ENCODE data around the gene DTX3L. TPM values are rescaled to one million over a fixed set of nuclear protein-coding genes. Genes with fewer than 3 reads are reported as not detected.
A peak's percentile ranks its signal among the peaks of the same experiment; 100 is the strongest.

Gene DTX3L
- total RNA-seq (0.14 and 0.33 TPM in 2 replicates), polyA plus RNA-seq (0.04 and 0.22 TPM in 2 replicates)

DNA sequence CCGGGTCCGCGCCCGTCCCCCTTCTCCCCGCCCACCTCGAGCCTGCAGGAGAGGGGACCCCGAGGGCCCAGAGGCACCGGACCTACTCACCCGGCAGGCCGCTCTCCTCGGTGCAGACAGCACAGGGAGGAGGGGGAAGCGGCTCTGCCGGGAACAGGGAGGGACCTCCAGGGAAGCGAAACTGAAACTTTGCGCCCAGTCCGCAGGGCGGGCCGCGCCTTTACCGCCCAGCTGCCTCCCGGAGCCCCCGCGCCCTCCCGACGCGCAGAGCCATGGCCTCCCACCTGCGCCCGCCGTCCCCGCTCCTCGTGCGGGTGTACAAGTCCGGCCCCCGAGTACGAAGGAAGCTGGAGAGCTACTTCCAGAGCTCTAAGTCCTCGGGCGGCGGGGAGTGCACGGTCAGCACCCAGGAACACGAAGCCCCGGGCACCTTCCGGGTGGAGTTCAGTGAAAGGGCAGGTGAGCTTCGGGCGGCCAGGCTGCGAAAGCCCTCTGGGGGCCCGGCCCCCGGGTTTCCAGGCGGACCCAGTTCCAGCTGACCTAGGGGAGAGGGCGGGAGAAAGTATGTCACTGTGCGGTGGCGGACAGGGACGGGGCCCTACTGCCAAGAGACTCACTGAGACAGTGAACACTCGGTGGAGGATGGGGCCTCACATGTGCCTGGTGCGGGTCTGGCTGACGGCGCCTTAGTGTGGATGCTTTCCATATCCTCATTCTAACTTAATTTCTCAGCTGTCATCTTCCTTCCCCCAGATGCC lies at the start of gene DTX3L, which contains the start of gene PARP9:
DTX3L (plus strand) TSS at position 184 of the 758 bp plus-strand sequence; CDS start at position 273, 89 bp downstream.
PARP9 (minus strand) TSS at position 146 of the 758 bp plus-strand sequence. CDS start 4,680 bp downstream, outside the sequence.
- no peaks in the 10 kb centered on the region for H3K36me3 ChIP-seq
- no peak within 1 kb of the TSS for H3K27ac ChIP-seq
- peak; percentile 70 to 84 for DNase-seq (ENCODE audit: low read depth in 1 of 2, low spot score in 1 of 2)
- TF ChIP-seq, protein P1, sequence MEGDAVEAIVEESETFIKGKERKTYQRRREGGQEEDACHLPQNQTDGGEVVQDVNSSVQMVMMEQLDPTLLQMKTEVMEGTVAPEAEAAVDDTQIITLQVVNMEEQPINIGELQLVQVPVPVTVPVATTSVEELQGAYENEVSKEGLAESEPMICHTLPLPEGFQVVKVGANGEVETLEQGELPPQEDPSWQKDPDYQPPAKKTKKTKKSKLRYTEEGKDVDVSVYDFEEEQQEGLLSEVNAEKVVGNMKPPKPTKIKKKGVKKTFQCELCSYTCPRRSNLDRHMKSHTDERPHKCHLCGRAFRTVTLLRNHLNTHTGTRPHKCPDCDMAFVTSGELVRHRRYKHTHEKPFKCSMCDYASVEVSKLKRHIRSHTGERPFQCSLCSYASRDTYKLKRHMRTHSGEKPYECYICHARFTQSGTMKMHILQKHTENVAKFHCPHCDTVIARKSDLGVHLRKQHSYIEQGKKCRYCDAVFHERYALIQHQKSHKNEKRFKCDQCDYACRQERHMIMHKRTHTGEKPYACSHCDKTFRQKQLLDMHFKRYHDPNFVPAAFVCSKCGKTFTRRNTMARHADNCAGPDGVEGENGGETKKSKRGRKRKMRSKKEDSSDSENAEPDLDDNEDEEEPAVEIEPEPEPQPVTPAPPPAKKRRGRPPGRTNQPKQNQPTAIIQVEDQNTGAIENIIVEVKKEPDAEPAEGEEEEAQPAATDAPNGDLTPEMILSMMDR (IDR thresholded peaks at IDR 0.05; ENCODE audit: low read depth, low read length) = no peak
- H3K4me3 ChIP-seq = peak within 1 kb of the TSS; percentile 24
- no peaks in the 10 kb centered on the region for H3K4me1 ChIP-seq (ENCODE audit: low read depth)
- H3K9me3 ChIP-seq (ENCODE audit: low read depth) = no peaks in the 10 kb centered on the region
- H3K27me3 ChIP-seq = peaks cover 16% of the 10 kb centered on the region

DNA sequence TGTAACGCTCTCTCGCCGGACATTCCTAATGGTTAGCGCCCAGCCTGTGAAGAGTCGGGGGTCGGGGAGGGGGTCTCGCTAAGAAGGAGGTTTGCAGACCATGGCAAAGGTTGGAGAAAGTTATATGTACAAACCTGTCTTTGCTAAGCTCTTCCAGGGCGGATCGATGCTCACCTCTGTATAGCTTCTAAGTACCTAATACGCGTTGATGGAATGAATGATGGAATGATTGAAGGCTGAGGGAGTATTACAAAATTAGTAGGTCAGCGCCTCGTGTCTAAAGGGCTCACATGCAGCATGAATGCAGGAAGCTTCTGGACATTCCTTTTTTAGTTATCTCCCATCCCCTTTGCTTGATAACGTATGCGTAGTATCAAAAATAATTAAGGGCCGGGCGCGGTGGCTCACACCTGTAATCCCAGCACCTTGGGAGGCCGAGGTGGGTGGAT lies 49.1 kb upstream of the DTX3L start:
- TF ChIP-seq, protein P1 (IDR thresholded peaks at IDR 0.05; ENCODE audit: low read depth, low read length) = no peak
- H3K4me3 ChIP-seq = peak overlapping the region; percentile 77
- peaks cover 6% of the 10 kb centered on the region for H3K4me1 ChIP-seq (ENCODE audit: low read depth)
- peak overlapping the region; percentile 99 for H3K27ac ChIP-seq
- H3K9me3 ChIP-seq (ENCODE audit: low read depth) = no peaks in the 10 kb centered on the region
- H3K27me3 ChIP-seq = no peaks in the 10 kb centered on the region
- H3K36me3 ChIP-seq = no peaks in the 10 kb centered on the region
- no peak for DNase-seq (ENCODE audit: low read depth in 1 of 2, low spot score in 1 of 2)

DNA sequence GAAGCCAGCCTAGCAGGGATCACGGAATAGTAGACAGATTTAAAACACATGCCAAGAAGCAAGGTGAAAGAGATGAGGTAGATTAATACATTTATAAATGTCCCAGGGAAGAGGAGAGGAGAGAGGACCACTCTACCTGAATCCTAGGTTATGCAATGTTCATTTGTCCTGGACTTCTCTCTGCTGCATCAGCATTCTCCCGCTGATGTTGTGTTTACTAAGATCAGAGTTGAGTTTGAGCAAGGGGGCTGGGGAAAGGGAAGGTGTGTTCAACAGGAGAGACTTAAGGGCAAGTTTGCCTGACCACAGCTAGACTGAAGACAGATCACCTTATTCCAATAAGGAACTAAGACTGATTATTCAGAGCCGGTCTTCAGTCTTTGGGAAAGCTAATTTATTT lies 48.3 kb upstream of the DTX3L start:
- no peak for DNase-seq (ENCODE audit: low read depth in 1 of 2, low spot score in 1 of 2)
- Histone ChIP-seq H3K36me3 (no peaks in the 10 kb centered on the region), H3K9me3 (ENCODE audit: low read depth) (no peaks in the 10 kb centered on the region), H3K4me1 (ENCODE audit: low read depth) (peaks cover 6% of the 10 kb centered on the region), H3K27me3 (no peaks in the 10 kb centered on the region), H3K4me3 (no peak overlapping the region), H3K27ac (no peak overlapping the region)
- TF ChIP-seq, protein P1 (IDR thresholded peaks at IDR 0.05; ENCODE audit: low read depth, low read length) = no peak

DNA sequence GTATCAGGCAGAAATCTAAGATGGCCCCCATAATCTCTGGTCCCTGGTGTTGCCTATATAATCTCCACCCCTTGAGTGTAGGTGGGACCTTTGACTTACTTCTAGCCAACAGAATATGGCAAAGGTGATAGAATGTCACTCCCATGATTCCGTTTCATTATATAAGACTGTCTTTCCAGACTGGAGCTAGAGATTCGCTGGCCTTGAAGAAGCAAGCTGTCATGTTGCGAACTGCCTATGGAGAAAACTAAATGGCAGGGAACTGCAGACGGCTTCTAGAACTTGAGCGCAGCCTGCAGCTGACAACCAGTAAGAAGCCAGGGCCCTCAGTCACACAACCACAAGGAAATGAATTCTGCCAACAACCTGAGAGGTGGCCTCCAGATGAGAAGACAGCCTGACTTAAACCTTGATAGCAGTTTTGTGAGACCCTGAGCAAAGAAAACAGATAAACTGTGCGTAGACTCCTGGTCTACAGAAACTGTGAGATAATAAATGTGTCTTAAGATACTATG lies 47.2 kb upstream of the DTX3L start:
- TF ChIP-seq, protein P1 (IDR thresholded peaks at IDR 0.05; ENCODE audit: low read depth, low read length) = no peak
- Histone ChIP-seq H3K4me3 (no peak overlapping the region), H3K9me3 (ENCODE audit: low read depth) (no peaks in the 10 kb centered on the region), H3K36me3 (no peaks in the 10 kb centered on the region), H3K27me3 (no peaks in the 10 kb centered on the region), H3K27ac (no peak overlapping the region), H3K4me1 (ENCODE audit: low read depth) (peaks cover 6% of the 10 kb centered on the region)
- no peak for DNase-seq (ENCODE audit: low read depth in 1 of 2, low spot score in 1 of 2)

- Histone ChIP-seq H3K4me1 (ENCODE audit: low read depth) (no peaks in the 10 kb centered on the region), H3K27ac (no peak overlapping the region), H3K9me3 (ENCODE audit: low read depth) (no peaks in the 10 kb centered on the region), H3K27me3 (no peaks in the 10 kb centered on the region), H3K36me3 (no peaks in the 10 kb centered on the region), H3K4me3 (no peak overlapping the region)
- TF ChIP-seq, protein P1 (IDR thresholded peaks at IDR 0.05; ENCODE audit: low read depth, low read length) = no peak
- peak in 1 of 2 donors; percentile 23 for DNase-seq (ENCODE audit: low read depth in 1 of 2, low spot score in 1 of 2)
Measured at GRCh38 chr3:122519693-122520092, 44.4 kb upstream of the DTX3L start.

Measured in cardiac muscle cell (in vitro differentiated cells and primary cell).